HG02678 (cell line): Measurements from ENCODE around the gene MAOB.
"Not testable (repeated sequence)": the region's sequence is repeated elsewhere in the genome, so short reads cannot be mapped to it uniquely, and the experiment has no call there.

ENCODE experiments used
- ATAC-seq: cut with Tn5 transposase; IDR thresholded peaks from one replicate; pipeline ENCODE4 v1.9.1; 2021; ENCODE audit warnings: mild to moderate bottlenecking, moderate library complexity; ENCODE audit not compliant: unreplicated experiment

The MAOB gene

GRCh38 chrX:43758044-43758443 lies 124.2 kb downstream of the MAOB start:
- no peak for ATAC-seq

- ATAC-seq, result no peak
Observed at GRCh38 chrX:43756076-43756475, 126.2 kb downstream of the MAOB start.

GRCh38 chrX:43753637-43754036 lies 128.6 kb downstream of the MAOB start:
- ATAC-seq, result no peak

GRCh38 chrX:43750248-43750676 lies 132.0 kb downstream of the MAOB start:
- peak; percentile 56 for ATAC-seq

- ATAC-seq, result no peak
Observed at GRCh38 chrX:43747476-43747875, 134.8 kb downstream of the MAOB start.

GRCh38 chrX:43745938-43746721 lies 136.1 kb downstream of the MAOB start:
- ATAC-seq, result no peak

GRCh38 chrX:43744284-43744683 lies 138.0 kb downstream of the MAOB start:
- ATAC-seq, result no peak

- ATAC-seq, result no peak
Observed at GRCh38 chrX:43743100-43743822, 139.0 kb downstream of the MAOB start.

- ATAC-seq, result no peak
Observed at GRCh38 chrX:43741843-43742573, 140.2 kb downstream of the MAOB start.

- no peak for ATAC-seq
Observed at GRCh38 chrX:43735957-43736356, 146.3 kb downstream of the MAOB start.

GRCh38 chrX:43735534-43735933 lies 146.7 kb downstream of the MAOB start:
- no peak for ATAC-seq

GRCh38 chrX:43734444-43734843 lies 147.8 kb downstream of the MAOB start:
- ATAC-seq, result no peak

- no peak for ATAC-seq
Observed at GRCh38 chrX:43733699-43734098, 148.6 kb downstream of the MAOB start.

- no peak for ATAC-seq
Observed at GRCh38 chrX:43731086-43731485, 151.2 kb downstream of the MAOB start.

- no peak for ATAC-seq
Observed at GRCh38 chrX:43728966-43729365, 153.3 kb downstream of the MAOB start.

- no peak for ATAC-seq
Observed at GRCh38 chrX:43728002-43728401, 154.2 kb downstream of the MAOB start.

- not testable (repeated sequence) for ATAC-seq
Observed at GRCh38 chrX:43727254-43727653, 155.0 kb downstream of the MAOB start.

- ATAC-seq, result not testable (repeated sequence)
Observed at GRCh38 chrX:43725227-43725626, 157.0 kb downstream of the MAOB start.

- ATAC-seq, result no peak
Observed at GRCh38 chrX:43720961-43721360, 161.3 kb downstream of the MAOB start.

- ATAC-seq, result no peak
Observed at GRCh38 chrX:43720082-43720481, 162.2 kb downstream of the MAOB start.

GRCh38 chrX:43718956-43719355 lies 163.3 kb downstream of the MAOB start:
- no peak for ATAC-seq

GRCh38 chrX:43718546-43718945 lies 163.7 kb downstream of the MAOB start:
- no peak for ATAC-seq
